Measurements from ENCODE around the gene GATD1. TPM values are rescaled to one million over a fixed set of nuclear protein-coding genes. Genes with fewer than 3 reads are reported as not detected.
"Not testable (repeated sequence)": the region's sequence is repeated elsewhere in the genome, so short reads cannot be mapped to it uniquely, and the experiment has no call there.

Gene GATD1
- polyA plus RNA-seq, 10 donors = 30.5 to 49.5 (median 39.2) TPM

DNA sequence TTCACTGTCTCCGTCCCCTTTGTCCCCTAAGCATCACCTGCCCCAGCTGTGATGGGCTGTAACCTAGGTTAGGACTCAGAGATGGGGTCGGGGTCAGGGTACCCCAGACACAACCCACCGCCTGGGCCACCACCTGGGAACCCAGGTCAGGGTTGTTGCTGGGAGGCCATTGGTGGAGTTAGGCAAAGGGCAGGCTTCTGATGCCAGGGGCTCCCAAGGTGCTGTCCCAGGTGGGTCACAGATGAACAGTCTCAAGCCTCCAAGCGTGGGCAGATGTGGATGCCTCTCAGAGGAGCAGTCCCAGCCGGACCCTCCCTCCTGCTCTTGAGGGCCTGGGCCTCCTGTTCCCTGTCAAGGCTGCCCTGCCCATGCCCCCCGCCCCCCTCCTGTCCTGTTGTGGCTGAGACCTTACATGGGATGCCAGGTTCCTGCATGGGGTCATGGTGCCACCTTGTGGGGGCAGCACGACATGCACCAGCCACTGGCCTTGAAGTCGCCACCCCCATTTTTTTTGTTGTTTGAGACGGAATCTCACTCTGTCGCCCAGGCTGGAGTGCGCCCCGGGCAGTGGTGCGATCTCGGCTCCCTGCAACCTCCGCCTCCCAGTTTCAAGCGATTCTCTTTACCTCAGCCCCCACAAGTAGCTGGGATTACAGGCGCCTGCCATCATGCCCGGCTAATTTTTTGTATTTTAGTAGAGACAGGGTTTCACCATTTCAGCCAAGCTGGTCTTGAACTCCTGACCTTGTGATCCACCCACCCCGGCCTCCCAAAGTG lies 12.1 kb downstream of the GATD1 start:
- peak in 1 of 3 donors; percentile 49 for DNase-seq

DNA sequence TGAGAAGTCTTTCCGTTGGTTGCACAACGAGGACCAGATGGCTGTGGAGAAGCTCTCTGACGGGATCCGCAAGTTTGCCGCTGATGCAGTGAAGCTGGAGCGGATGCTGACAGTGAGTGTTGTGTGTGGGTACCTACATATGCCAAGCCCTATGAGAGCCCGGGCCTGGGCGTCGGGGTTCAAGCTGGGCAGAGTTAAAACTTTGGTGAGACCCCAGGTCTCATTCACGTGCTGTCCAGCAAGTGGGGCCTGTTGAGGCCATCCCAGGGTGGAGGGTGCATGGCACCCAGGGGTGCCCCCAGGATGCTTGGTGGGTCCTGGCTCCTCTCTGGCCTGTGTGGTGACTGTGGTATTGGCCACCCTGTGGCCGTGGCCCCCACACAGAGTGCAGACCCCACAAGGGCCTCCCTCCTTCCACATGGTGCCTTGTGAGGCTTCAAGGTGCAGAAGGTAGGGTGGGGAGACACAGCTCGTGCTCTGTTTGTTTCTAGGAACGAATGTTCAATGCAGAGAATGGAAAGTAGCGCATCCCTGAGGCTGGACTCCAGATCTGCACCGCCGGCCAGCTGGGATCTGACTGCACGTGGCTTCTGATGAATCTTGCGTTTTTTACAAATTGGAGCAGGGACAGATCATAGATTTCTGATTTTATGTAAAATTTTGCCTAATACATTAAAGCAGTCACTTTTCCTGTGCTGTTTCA lies 12.8 kb downstream of the GATD1 start:
- DNase-seq = no peak

DNA sequence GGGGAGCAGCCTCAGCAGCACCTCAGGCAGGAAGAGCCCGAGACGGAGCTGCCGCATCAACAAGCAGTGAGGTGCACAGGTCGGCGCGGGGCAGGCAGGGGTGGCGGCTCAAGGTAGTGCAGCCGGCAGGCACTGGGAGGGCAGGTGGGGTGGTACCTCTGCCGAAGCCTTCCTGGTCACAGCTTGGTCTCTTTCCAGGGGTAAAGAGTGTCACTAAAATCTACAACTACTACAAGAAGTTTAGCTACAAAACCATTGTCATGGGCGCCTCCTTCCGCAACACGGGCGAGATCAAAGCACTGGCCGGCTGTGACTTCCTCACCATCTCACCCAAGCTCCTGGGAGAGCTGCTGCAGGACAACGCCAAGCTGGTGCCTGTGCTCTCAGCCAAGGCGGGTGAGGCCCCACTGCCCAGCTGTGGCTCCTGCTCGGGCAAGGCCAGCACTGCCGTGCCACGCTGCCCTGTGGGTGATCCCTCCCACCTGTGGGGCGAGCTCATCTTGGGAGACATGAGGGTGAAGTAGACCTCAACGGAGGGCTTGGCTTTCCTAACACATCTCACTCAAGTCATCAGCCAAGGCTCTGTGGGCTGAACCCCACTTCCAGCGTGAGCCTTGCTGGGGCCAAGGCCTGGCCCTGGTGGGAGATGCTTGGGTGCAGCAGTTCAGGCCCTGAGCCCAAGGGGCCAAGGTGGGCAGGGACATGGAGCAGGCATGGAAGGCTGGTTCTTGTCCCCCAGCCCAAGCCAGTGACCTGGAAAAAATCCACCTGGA lies 13.6 kb downstream of the GATD1 start:
- DNase-seq = no peak

DNA sequence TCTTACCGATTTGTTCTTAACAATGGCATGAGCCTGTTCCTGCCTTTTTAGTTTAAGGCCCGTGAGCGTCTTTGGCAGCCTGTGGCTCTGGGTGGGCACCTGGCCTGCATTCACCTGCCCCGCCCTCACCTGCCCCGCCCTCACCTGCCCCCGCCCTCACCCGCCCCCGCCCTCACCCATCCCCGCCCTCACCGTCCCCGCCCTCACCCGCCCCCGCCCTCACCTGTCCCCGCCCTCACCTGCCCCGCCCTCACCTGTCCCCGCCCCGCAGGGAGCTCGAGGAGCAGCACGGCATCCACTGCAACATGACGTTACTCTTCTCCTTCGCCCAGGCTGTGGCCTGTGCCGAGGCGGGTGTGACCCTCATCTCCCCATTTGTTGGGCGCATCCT lies 14.2 kb downstream of the GATD1 start:
- no peak for DNase-seq

DNA sequence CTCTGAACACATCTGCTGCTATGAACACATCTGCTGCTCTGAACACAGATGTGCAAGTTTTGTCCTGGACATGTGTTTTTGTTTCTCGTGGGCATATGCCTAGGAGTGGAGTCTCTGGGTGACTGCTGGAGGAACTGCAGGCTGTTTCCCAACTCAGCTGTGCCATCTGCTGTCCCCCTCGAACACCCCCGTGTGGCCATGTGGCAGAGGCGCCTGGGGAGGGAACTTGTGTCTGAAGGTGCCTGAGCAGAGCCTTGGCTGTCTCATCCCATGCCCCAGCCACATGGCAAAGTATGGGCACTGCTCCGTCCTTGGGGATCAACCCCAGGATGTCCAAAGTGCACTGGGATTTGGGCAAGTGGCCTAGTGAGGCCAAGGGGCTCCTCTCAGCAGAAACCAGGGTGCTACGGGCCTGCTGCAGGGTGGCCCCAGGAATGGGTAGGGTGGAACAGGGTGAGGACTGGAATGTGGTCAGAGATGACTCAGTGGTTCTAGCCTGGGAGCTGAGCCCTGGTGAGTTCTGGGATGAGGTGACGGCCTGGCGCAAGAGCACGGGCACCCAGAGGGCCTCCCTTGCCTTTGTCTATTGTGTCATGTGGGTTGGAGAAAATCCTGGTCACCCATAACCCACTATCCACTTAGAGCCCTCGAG lies 14.7 kb downstream of the GATD1 start:
- no peak for DNase-seq

DNA sequence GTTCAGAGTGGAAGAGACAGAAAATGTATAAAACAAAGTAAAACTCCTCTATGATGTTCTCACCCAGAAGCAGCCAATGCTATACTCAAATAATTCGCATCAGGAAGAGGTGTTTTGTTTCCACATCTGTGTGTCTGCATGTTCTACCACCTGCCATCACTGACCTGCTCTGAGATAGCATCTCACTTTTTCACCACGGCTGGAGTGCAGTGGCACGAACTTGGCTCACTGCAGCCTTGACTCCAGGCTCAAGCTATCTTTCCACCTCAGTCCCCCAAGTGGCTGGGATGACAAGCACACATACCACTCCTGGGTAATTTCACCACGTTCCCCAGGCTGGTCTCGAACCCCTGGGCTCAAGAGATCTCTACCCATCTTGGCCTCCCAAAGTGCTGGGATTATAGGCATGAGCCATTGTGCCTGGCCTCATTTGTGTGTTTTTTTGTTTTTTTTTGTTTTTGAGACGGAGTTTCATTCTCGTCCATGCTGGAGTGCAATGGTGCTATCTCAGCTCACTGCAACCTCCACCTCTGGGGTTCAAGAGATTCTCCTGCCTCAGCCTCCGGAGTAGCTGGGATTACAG lies 15.7 kb downstream of the GATD1 start:
- DNase-seq = no peak

DNA sequence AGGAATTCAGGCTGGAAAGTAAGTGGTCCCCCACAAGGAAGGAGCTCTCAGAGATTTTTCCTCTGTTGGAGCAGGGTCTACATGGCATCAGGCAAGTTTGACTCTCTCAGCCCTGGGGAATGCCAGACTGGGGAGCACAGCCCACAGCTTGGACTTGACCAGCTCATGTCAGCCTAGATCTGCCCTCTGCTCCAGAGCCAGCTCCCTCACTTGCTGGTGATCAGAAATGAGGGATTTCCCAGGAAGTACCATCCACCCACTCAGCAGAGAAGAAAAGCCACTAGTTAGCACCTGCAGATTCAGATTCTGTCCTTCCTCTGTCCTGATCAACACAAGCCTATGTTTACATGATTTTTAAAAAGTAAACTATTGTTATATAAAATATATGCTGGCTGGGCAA lies 17.1 kb downstream of the GATD1 start:
- no peak for DNase-seq

DNA sequence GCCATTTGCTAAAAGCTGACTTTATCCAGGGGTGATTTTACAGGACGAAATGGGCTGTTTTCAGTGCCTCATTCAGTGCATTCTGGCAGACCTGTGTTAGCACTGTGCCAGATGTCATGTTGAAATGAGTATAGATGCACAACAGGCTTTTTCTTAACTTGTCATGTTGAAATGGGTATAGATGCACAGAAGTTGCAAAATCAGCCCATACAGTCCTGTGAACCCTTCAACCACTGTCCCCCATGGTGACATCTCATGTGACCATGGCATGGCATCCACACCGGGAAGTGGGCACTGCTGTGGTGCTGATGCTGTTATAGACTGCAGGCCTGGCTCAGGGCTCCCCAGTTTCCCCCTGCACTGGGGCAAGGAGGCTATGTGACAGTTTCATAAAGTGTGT lies 27.6 kb downstream of the GATD1 start:
- no peak for DNase-seq

DNA sequence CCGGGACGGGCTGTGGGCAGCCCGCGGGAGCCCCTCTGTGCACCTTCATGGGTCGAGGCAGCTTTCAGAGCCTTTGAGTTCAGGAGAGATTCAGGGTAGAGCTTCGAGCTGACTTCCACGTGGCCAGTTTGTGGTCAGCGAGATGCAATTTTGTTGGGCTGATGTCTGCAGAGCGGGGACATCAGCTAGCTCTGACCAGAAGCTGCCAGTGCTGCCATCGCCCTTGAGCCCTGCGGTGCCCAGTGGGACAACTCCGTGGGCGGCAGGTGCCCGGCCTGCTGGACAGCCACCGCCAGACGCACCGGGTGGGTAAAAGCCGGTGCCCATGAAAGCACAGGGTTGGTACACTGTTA lies 29.3 kb downstream of the GATD1 start:
- DNase-seq = peak in 1 of 3 donors; percentile 43

DNA sequence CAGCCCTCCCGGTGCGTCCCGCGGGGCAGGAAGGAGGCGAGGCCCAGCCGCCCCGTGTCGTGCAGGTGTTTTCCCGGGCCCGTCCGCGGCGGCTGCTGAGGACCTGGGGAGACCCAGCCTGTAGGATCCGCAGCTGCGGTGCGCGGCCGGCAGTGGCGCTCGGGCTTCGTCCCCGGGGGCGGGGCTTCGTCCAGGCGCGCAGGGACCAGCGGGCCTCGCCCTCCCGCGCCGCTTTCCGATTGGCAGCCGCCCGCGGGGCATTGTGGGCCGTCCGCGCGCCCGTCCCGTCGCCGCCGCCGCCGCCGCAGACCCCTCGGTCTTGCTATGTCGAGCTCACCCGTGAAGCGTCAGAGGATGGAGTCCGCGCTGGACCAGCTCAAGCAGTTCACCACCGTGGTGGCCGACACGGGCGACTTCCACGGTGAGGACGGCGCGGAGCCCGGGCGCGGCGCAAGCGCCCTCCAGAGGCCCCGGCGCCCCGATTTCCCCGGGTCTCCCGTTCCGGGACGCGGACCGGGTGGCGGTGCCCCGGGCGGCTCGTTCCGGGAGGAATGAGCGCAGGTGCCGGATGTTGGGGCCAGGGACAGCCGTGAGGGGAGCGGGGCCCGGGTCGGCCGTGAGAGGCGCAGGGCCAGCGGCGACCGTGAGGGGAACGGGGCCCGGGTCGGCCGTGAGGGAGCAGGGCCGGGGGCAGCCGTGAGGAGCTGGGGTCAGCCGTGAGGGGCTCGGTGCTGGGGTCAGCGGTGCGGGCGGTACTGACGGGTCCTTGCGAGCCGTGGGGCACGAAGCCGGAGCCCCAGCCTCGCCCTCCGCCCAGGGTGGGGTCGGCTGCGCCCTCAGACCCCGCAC lies 29.9 kb downstream of the GATD1 start, which contains the start of gene TALDO1:
Gene TALDO1, plus strand, starts transcription at position 307 of the 849 bp plus-strand sequence. Its CDS starts 18 bp downstream, at position 325.
- peak; percentile 83 to 95 (median 91) for DNase-seq

DNA sequence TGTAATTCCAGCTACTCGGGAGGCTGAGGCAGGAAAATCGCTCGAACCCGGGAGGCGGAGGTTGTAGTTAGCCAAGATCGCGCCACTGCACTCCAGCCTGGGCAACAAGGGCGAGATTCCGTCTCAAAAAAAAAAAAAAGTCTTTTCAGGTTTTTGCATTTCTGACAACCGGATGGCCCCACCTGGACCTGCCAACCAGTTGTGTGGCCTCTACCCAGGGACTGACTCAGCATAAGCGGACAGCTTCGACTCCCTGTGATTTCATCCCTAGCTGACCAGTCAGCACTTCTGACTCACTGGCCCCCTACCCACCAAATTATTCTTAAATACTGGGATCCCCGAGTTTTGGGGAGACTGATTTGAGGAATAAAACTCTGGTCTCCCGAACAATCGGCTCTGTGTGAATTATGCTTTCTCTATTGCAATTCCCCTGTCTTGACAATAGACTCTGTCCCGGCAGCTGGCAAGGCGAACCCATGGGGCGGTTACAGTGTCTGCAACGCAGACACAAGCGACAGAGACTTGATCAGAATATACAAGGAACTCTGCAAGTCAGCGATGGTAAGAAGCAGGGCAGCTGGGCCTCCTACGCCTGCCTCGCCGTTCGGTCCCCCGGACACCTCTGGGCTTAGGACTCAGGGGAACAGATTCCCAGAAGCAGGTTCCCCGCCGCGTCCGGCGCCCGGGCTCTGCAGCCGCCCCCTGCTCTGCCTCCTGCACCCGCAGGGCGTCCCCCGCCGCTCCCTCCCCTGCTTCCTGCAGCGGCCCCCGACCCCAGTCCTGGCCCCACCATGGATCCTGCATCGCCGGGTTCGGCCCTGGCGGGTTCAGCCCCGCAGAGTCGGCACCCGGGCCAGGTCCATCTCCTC lies 30.8 kb downstream of the GATD1 start:
- no peak for DNase-seq

DNA sequence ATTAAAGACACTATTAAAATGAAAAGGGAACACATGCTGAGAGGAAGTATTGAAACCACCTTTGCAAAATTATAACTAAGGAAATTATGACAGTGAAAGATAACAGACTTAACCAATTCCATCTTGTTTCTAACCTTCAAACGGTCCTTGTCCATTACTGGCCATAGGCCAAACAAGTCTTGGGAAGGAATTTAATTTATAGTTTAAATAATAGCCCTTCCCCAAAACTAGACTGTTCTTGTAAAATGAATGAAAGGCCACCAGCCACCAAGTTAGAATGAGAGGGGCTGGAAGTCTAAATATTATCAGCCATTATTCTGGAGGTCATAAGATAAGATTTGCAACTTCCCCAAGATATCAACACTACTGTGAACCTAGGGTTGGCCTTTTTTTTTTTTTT lies 31.9 kb downstream of the GATD1 start:
- DNase-seq = no peak

DNA sequence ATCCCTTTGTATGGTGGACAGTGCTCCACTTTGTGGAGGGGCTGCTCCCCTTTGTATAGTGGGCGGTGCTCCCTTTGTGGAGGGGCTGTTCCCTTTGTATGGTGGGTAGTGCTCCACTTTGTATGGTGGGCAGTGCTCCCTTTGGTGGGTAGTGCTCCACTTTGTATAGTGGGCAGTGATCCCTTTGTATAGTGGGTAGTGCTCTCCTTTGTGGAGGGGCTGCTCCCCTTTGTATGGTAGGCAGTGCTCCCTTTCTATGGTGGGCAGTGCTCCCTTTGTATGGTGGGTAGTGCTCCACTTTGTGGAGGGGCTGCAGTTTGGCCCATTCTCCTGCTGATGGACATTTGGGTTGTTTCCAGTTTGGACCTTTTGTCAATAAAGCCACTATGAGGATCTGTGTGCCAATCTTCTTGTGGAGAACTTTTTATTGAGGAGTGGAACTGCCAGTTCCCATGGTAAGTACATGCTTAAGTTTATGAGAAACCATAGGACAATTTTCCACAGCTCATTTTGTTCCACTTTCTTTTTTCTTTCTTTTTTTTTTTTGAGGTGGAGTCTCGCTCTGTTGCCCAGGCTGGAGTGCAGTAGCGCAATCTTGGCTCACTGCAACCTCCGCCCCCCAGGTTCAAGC lies 34.6 kb downstream of the GATD1 start:
- DNase-seq = no peak

DNA sequence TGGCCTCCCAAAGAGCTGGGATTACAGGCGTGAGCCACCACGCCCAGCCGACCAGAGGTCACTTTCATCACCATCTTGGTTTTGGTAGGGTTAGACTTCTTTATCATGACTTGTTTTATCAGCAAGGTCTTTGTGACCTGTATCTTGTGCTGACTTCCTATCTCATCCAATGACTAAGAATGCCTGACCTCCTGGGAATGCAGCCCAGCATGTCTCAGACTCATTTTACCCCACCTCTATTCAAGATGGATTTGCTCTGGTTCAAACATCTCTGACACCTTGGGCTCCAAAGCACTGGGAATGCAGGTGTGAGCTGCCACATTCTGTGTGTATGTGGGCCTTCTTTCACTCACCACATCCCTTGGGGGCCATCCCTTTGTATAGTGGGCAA lies 35.1 kb downstream of the GATD1 start:
- DNase-seq = no peak

DNA sequence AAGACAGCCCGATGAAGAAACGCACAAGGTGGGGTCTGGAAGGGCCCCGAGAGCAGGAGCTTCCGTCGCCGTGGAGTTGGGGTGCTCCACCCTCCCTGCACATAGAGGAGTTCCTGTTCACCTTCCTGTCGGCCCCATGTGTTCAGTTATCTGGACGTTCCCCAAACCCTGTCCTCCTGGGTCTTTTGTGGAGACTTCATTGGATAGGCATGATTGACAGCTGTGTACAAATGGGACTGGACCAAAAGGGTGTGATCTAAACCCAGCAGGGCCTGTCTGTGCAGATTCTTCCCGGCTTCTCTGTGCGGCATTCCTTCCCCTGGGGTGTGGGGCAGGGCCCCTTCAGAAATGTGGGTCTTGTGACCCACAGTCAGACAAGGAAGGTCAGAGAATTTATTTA lies 39.4 kb downstream of the GATD1 start:
- not testable (repeated sequence) for DNase-seq

DNA sequence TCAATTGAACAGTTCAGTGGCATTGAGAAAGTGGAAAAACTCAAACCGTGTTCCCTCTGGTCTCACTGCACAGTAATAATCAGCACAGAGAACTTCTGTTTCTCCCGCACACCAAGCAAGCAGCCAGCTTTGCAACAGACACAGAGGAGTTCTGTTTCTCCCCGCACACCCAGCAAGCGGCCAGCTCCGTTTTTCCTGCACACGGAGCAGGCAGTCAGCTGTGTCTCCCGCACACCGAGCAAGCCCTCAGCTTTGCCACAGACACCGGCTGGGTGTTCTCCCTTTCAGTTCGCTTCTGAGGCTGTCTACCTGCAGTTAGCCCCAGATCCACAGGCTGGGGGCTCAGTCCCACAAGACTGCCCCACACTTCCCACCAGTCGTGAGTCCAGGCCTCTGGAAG lies 39.9 kb downstream of the GATD1 start:
- DNase-seq = no peak

DNA sequence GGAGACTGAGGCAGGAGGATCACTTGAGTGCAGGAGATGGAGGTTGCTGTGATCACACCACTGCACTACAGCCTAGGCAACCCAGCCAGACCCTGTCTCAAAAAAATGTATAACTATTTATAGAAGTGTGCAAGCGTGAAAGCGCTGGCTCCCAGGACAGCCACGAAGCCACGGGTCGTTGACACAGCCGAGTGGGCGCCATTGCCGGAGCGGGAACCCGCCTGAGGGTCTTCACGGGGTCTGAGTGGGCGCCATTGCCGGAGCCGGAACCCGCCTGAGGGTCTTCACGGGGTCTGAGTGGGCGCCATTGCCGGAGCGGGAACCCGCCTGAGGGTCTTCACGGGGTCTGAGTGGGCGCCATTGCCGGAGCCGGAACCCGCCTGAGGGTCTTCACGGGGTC lies 42.7 kb downstream of the GATD1 start:
- not testable (repeated sequence) for DNase-seq

DNA sequence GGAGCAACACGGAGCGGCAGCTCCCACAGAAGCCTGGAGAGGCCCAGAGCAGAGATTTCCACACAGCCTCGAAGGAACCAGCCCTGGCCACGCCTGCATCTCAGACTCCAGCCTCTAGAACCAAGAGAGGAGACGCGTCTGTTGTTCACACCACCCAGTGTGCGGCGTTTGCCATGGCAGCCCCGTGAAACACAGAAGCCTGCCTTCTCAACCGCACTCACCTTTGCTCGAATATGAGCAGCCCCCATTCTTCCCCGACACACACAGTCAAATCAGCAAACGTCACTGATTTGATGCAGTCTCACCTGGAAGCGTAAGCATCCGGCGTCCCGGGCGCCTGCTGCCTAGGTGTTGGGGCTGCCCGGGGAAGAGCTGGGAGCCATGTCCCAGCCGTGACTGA lies 44.2 kb downstream of the GATD1 start:
- no peak for DNase-seq

DNA sequence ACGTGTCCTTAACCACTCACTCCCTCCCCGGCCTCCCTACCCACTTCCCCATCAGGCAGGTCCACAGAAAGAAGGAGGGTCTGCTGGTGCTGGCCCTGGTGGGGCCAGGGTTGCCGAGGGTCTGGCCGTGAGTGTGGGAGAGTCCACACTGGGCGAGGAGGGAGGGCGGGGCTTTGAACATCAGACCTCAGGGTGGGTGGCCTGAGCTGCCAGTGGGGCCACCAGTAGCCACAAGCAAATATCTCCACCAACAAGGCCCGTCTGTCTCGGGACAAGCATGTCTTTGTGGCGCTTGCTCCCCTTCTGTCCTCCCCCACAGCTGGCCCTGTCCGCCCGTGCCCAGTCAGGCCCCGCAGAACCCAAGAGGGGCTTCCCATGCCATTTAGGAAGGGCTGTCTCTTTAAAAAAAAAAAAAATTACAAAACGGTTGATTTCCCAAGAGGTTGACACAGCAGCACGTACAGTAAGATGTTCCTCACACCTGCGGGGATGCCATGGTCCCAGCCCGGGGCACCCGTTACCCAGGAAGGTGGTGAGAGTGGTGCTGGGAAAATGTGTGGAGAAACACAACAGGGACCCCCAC lies 47.7 kb downstream of the GATD1 start:
- DNase-seq = no peak

Measured in muscle of back (tissue), 11 donors.